GM10266 (cell line): Measurements from ENCODE around the gene ARHGEF28.
A peak's percentile ranks its signal among the peaks of the same experiment; 100 is the strongest.

Experiments used
- DNase-seq: peaks from one replicate; pipeline ENCODE4 v3.0.0; 2012; ENCODE audit errors: extremely low spot score
- TF ChIP-seq, protein P1 (sequence below): IDR thresholded peaks from 2 replicates; pipeline ENCODE4 v1.5.1; 2012; ENCODE audit warnings: mild to moderate bottlenecking, low read depth; ENCODE audit not compliant: control insufficient read depth, insufficient read depth; ENCODE audit errors: missing control alignments

The ARHGEF28 gene

DNA sequence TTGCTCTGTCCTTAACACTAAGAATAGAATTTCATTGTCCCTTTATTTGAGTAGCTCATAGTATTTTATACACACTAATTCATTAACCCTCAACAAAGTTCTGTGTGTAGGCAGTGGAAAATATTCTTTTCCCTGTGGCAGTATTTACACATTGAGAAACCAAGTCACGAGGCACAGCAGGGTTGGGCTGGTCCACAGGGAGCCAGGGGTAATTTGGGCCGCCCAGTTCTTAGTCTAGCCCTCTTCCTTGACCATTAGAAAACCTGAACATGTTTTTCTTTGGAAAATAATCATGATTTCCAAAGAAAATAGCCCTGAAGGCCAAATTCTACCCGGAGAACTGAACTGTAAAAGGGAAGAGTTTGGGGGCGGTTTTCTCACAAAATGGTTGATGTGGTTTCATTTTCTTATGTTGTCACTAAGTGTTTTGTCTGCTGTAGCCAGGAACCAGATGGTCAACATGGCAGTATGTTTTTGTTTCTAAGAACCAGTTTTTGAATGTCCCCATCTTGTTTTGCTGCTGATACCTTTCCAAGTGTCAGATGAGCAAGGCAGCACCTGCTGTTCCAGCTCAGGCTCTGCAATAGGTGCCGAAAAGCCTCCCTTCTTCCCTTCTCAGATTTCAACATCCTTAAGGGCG lies 29.6 kb downstream of the ARHGEF28 start:
- TF ChIP-seq, protein P1, sequence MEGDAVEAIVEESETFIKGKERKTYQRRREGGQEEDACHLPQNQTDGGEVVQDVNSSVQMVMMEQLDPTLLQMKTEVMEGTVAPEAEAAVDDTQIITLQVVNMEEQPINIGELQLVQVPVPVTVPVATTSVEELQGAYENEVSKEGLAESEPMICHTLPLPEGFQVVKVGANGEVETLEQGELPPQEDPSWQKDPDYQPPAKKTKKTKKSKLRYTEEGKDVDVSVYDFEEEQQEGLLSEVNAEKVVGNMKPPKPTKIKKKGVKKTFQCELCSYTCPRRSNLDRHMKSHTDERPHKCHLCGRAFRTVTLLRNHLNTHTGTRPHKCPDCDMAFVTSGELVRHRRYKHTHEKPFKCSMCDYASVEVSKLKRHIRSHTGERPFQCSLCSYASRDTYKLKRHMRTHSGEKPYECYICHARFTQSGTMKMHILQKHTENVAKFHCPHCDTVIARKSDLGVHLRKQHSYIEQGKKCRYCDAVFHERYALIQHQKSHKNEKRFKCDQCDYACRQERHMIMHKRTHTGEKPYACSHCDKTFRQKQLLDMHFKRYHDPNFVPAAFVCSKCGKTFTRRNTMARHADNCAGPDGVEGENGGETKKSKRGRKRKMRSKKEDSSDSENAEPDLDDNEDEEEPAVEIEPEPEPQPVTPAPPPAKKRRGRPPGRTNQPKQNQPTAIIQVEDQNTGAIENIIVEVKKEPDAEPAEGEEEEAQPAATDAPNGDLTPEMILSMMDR = no peak
- no peak for DNase-seq

DNA sequence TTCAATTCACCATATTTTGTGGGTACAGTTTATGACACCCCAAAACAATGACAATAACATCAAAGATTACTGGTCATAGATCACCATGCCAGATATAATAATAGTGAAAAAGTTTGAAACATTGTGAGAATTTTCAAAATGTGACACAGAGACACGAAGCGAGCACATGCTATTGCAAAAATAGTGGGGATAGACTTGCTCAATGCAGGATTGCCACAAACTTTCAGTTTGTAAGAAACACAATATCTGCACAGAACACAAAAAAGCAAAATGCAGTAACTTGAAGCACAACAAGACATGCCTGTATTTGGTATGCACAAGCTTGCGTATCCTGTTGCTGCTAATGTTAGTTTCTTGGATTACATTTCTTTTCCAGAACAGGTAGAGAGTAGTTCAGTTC lies 35.8 kb downstream of the ARHGEF28 start:
- TF ChIP-seq, protein P1 = no peak
- DNase-seq = no peak

DNA sequence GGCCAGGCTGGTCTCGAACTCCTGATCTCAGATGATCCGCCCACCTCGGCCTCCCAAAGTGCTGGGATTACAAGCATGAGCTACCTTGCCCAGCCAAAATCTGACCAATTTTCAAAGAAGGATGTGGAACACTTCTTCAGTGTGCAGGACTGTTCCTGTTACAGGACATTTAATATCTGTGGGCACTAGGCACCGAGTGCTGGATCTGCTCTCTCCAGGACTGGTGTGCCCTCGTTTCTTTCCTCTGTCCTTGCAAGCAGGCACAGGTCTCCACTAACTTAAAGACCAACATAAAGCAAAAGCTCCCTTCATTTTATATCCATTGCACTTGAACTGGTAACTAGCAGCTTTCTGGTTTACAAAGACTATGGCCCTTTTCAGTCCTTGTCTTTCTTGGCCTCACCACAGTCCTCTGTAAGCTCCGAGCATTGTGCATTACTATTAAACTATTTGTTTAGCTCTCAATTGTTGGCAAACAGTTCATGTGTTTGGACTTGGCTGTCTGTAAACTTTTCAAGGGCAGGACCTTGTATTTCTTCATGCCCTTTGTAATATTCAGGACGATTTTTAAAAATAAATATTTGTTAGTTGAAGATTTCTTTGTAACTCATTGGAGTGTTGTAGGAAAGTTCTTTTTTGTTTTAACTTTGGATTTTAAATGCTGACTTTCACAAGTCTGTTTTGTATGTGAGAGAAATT lies 37.3 kb downstream of the ARHGEF28 start:
- TF ChIP-seq, protein P1 = no peak
- no peak for DNase-seq

- TF ChIP-seq, protein P1 = no peak
- DNase-seq = peak; percentile 12
Measured at GRCh38 chr5:73663860-73664240, 37.9 kb downstream of the ARHGEF28 start.

GRCh38 chr5:73664796-73665195 lies 38.8 kb downstream of the ARHGEF28 start:
- TF ChIP-seq, protein P1 = no peak
- no peak for DNase-seq

- no peak for DNase-seq
- TF ChIP-seq, protein P1 = no peak
Measured at GRCh38 chr5:73666891-73667290, 40.9 kb downstream of the ARHGEF28 start.

GRCh38 chr5:73668017-73668416 lies 42.0 kb downstream of the ARHGEF28 start:
- TF ChIP-seq, protein P1 = no peak
- DNase-seq = no peak
